ENCODE data around the gene TMEM80.

Gene TMEM80

DNA sequence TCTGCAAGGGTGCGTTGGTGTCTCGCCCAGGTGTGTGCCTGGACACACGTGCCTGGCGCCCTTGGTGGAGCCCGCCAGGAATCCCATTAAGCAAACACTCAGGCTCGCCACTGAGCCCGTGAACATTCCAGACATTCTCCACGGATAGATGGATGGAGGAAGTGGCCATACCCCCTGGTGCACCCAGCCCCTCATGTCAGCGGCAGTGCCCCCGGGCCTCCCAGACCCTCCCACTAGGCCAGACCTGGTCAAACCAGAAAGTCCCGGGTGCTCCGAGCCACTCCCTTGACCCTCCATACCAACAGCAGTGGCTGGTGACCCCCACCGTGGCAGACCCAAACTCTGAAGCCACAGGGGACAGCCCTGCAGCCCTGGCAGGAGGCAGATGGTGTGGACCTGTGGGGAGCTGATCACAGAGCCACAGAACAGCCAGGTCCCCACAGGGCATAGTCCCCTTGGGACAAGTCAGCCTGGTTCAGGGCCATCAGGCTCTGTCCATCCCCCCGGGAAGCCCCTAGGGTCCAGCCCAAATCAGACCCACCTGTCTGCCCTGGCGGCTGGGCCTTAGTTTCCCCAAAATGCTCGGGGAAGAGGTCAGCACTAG lies 12.3 kb downstream of the TMEM80 start:
- POLR2A ChIA-PET, result interaction anchor here (1.1 to 1.5 kb wide), 3 partner anchors 11 to 19 kb away, joined by 3 to 5 read pairs (median 4); partner anchors contain the start of genes DEAF1 and TMEM80

GRCh38 chr11:708511-708910 lies 12.9 kb downstream of the TMEM80 start:
- H3K9me3 ChIP-seq (ENCODE audit: control insufficient read depth, insufficient read depth, low read depth, low read length), result no peaks in the 10 kb centered on the region
- H3K4me1 ChIP-seq (ENCODE audit: control insufficient read depth, insufficient read depth, low read length), result no peaks in the 10 kb centered on the region
- H3K4me3 ChIP-seq (ENCODE audit: low read depth, low read length), result no peak overlapping the region
- peaks cover 0 to 13% of the 10 kb centered on the region in 2 experiments; a peak in 1 of 3 replicates for H3K36me3 ChIP-seq (ENCODE audit: control insufficient read depth in 2 of 2, insufficient read depth in 1 of 2, low read length in 2 of 2)
- H3K27ac ChIP-seq (ENCODE audit: extremely low read depth, low read depth, low read length), result no peak overlapping the region
- TF ChIP-seq, protein P1, sequence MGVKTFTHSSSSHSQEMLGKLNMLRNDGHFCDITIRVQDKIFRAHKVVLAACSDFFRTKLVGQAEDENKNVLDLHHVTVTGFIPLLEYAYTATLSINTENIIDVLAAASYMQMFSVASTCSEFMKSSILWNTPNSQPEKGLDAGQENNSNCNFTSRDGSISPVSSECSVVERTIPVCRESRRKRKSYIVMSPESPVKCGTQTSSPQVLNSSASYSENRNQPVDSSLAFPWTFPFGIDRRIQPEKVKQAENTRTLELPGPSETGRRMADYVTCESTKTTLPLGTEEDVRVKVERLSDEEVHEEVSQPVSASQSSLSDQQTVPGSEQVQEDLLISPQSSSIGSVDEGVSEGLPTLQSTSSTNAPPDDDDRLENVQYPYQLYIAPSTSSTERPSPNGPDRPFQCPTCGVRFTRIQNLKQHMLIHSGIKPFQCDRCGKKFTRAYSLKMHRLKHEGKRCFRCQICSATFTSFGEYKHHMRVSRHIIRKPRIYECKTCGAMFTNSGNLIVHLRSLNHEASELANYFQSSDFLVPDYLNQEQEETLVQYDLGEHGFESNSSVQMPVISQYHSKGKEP (tag by site-specific recombination; IDR thresholded peaks at IDR 0.05), result no peak
- no peak for TF ChIP-seq ZNF223 (tag by site-specific recombination; IDR thresholded peaks at IDR 0.05)
- TF ChIP-seq, protein P2, sequence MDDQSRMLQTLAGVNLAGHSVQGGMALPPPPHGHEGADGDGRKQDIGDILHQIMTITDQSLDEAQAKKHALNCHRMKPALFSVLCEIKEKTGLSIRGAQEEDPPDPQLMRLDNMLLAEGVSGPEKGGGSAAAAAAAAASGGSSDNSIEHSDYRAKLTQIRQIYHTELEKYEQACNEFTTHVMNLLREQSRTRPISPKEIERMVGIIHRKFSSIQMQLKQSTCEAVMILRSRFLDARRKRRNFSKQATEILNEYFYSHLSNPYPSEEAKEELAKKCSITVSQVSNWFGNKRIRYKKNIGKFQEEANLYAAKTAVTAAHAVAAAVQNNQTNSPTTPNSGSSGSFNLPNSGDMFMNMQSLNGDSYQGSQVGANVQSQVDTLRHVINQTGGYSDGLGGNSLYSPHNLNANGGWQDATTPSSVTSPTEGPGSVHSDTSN (CRISPR knock-in tag; IDR thresholded peaks at IDR 0.05), result no peak
- no peak for TF ChIP-seq ZNF426 (tag by site-specific recombination; IDR thresholded peaks at IDR 0.05)
- TF ChIP-seq ZNF670 (tag by site-specific recombination; IDR thresholded peaks at IDR 0.05; ENCODE audit: low read depth), result no peak
- TF ChIP-seq ZNF843 (tag by site-specific recombination; IDR thresholded peaks at IDR 0.05), result no peak
- TF ChIP-seq ZFP41 (tag by site-specific recombination; IDR thresholded peaks at IDR 0.05; ENCODE audit: borderline replicate concordance), result no peak
- ChIA-PET POLR2A (interaction anchor here (1.3 kb wide), 1 partner anchor 13 kb away, joined by 4 read pairs; the partner anchor contains the start of genes DEAF1 and TMEM80), CTCF (no interaction called here)

More for the DNA sequence above, 12.3 kb downstream of the TMEM80 start:
- Histone ChIP-seq H3K27ac (ENCODE audit: extremely low read depth, low read depth, low read length) (no peak overlapping the region), H3K4me1 (ENCODE audit: control insufficient read depth, insufficient read depth, low read length) (no peaks in the 10 kb centered on the region), H3K36me3 (ENCODE audit: control insufficient read depth in 2 of 2, insufficient read depth in 1 of 2, low read length in 2 of 2) (peaks cover 0 to 19% of the 10 kb centered on the region in 2 experiments; a peak in 1 of 3 replicates), H3K4me3 (ENCODE audit: low read depth, low read length) (peak overlapping the region; percentile 79), H3K9me3 (ENCODE audit: control insufficient read depth, insufficient read depth, low read depth, low read length) (no peaks in the 10 kb centered on the region)
- CTCF ChIA-PET, result no interaction called here
- 0 out of 2 replicates have a peak, but pooled peaks have one; percentile 12 for TF ChIP-seq ZIC2 (tag by site-specific recombination; IDR thresholded peaks at IDR 0.05)
- TF ChIP-seq ZNF16 (tag by site-specific recombination; IDR thresholded peaks at IDR 0.05; ENCODE audit: low read depth), result no peak
- TF ChIP-seq GLIS1 (tag by site-specific recombination; IDR thresholded peaks at IDR 0.05), result peak; percentile 19; the same call in 1 of the 2 replicates

GRCh38 chr11:709109-709997 lies 13.7 kb downstream of the TMEM80 start:
- H3K9me3 ChIP-seq (ENCODE audit: control insufficient read depth, insufficient read depth, low read depth, low read length), result no peaks in the 10 kb centered on the region
- CTCF ChIA-PET, result no interaction called here
- H3K36me3 ChIP-seq (ENCODE audit: control insufficient read depth in 2 of 2, insufficient read depth in 1 of 2, low read length in 2 of 2), result peaks cover 0 to 6% of the 10 kb centered on the region in 2 experiments; a peak in 1 of 3 replicates
- H3K4me1 ChIP-seq (ENCODE audit: control insufficient read depth, insufficient read depth, low read length), result no peaks in the 10 kb centered on the region
- POLR2A ChIA-PET, result interaction anchor here (1.3 kb wide), 1 partner anchor 14 kb away, joined by 4 read pairs; the partner anchor contains the start of genes DEAF1 and TMEM80
- H3K4me3 ChIP-seq (ENCODE audit: low read depth, low read length), result no peak overlapping the region
- no peak overlapping the region for H3K27ac ChIP-seq (ENCODE audit: extremely low read depth, low read depth, low read length)
- no peak for TF ChIP-seq ZNF10 (tag by site-specific recombination; IDR thresholded peaks at IDR 0.05)
- TF ChIP-seq, protein P3, sequence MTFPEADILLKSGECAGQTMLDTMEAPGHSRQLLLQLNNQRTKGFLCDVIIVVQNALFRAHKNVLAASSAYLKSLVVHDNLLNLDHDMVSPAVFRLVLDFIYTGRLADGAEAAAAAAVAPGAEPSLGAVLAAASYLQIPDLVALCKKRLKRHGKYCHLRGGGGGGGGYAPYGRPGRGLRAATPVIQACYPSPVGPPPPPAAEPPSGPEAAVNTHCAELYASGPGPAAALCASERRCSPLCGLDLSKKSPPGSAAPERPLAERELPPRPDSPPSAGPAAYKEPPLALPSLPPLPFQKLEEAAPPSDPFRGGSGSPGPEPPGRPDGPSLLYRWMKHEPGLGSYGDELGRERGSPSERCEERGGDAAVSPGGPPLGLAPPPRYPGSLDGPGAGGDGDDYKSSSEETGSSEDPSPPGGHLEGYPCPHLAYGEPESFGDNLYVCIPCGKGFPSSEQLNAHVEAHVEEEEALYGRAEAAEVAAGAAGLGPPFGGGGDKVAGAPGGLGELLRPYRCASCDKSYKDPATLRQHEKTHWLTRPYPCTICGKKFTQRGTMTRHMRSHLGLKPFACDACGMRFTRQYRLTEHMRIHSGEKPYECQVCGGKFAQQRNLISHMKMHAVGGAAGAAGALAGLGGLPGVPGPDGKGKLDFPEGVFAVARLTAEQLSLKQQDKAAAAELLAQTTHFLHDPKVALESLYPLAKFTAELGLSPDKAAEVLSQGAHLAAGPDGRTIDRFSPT (tag by site-specific recombination; IDR thresholded peaks at IDR 0.05), result no peak
- TF ChIP-seq, protein P2 (CRISPR knock-in tag; IDR thresholded peaks at IDR 0.05), result no peak
- no peak for TF ChIP-seq ZNF513 (tag by site-specific recombination; IDR thresholded peaks at IDR 0.05)
- TF ChIP-seq ATF2 (tag by site-specific recombination; IDR thresholded peaks at IDR 0.05; ENCODE audit: low read depth), result no peak
- no peak for TF ChIP-seq ZBTB10 (tag by site-specific recombination; IDR thresholded peaks at IDR 0.05)
